Endodermal cell (in vitro differentiated cells): ENCODE results near the gene ERC1. TPM values are rescaled to one million over a fixed set of nuclear protein-coding genes. Genes with fewer than 3 reads are reported as not detected.

Source experiments
- DNase-seq: peaks from one replicate; pipeline ENCODE4 v3.0.0-alpha.2; 2017
- H3K27ac ChIP-seq: 2 replicates; pipeline ENCODE4 v1.5.1; 2013; ENCODE audit warnings: mild to moderate bottlenecking, low read depth, low read length, moderate library complexity
- H3K27me3 ChIP-seq: 2 replicates; pipeline ENCODE4 v1.6.1; 2013; ENCODE audit warnings: mild to moderate bottlenecking, low read length, moderate library complexity; ENCODE audit not compliant: insufficient read depth, control insufficient read depth, poor library complexity, severe bottlenecking
- H3K36me3 ChIP-seq: 2 replicates; pipeline ENCODE4 v1.7.0; 2013; ENCODE audit warnings: mild to moderate bottlenecking, low read length, moderate library complexity; ENCODE audit not compliant: control insufficient read depth, insufficient read depth
- H3K4me1 ChIP-seq: one replicate; pipeline ENCODE4 v1.7.0; 2013; ENCODE audit warnings: low read length; ENCODE audit not compliant: control insufficient read depth, insufficient read depth
- H3K4me3 ChIP-seq: 2 replicates; pipeline ENCODE4 v1.5.1; 2013; ENCODE audit warnings: mild to moderate bottlenecking, low read length, moderate library complexity
- H3K9ac ChIP-seq: 2 replicates; pipeline ENCODE4 v1.6.1; 2013; ENCODE audit warnings: mild to moderate bottlenecking, low read length, moderate library complexity; ENCODE audit not compliant: poor library complexity, severe bottlenecking; ENCODE audit errors: extremely low read depth
- H3K9me3 ChIP-seq: 2 replicates; pipeline ENCODE4 v1.6.1; 2013; ENCODE audit warnings: mild to moderate bottlenecking, low read length, moderate library complexity; ENCODE audit not compliant: control insufficient read depth
- H3K27ac Mint-ChIP-seq: 2 replicates; pipeline ENCODE4 v1.8.0; 2020; ENCODE audit warnings: mixed read lengths
- H3K27me3 Mint-ChIP-seq: 2 replicates; pipeline ENCODE4 v1.8.0; 2021; ENCODE audit warnings: mild to moderate bottlenecking, mixed read lengths; ENCODE audit not compliant: insufficient read depth
- H3K36me3 Mint-ChIP-seq: 2 replicates; pipeline ENCODE4 v1.8.0; 2020; ENCODE audit warnings: low read depth, mixed read lengths
- H3K4me1 Mint-ChIP-seq: 2 replicates; pipeline ENCODE4 v1.8.0; 2020; ENCODE audit warnings: mixed read lengths
- H3K4me3 Mint-ChIP-seq: 2 replicates; pipeline ENCODE4 v1.8.0; 2020; ENCODE audit warnings: mild to moderate bottlenecking, moderate library complexity, mixed read lengths
- H3K9me3 Mint-ChIP-seq: 2 replicates; pipeline ENCODE4 v1.8.0; 2020; ENCODE audit warnings: mild to moderate bottlenecking, mixed read lengths
- CTCF ChIP-seq: fragments of 200-600 bp; sonication (generic); conservative IDR thresholded peaks from 2 replicates; pipeline ENCODE4 v1.5.0; 2021; ENCODE audit warnings: antibody characterized with exemption, mild to moderate bottlenecking
- WGBS, 2 experiments: methylation state at CpG; one replicate each; pipeline versions ENCODE4 v1.1.5 to v1.1.7; 2013; ENCODE audit warnings: missing lambda C conversion rate in 2 of 2, mixed read lengths in 1 of 2; ENCODE audit not compliant: insufficient coverage in 1 of 2, insufficient read length in 1 of 2; 5-methylcytosine and 5-hydroxymethylcytosine counted together
- total RNA-seq, 2 donors: library from RNA; stranded (reverse); fragmentation: NEBNext Ultra II Directional in 1 of 2; extraction: Animal tissue kit (Norgen Biotek cat#: 25700) in 1 of 2; gene quantifications; 2 replicates in 1 of 2; 3 replicates in 1 of 2; pipeline ENCODE4 v1.2.1, GENCODE V29; 2021

ERC1 gene
- total RNA-seq, 2 donors from 2014 or later, result 60.6 to 159 TPM

GRCh38 chr12:1347294-1347693 lies 356.3 kb downstream of the ERC1 start:
- Histone ChIP-seq H3K4me3 (no peak overlapping the region), H3K36me3 (peaks cover 4% of the 10 kb centered on the region), H3K9me3 (no peaks in the 10 kb centered on the region), H3K4me1 (no peaks in the 10 kb centered on the region), H3K9ac (no peak overlapping the region), H3K27me3 (no peaks in the 10 kb centered on the region), H3K27ac (no peak overlapping the region)
- DNase-seq, result no peak
- peaks cover 1% of the 10 kb centered on the region for H3K9me3 Mint-ChIP-seq
- no peak overlapping the region for H3K4me3 Mint-ChIP-seq
- no peak for TF ChIP-seq CTCF
- no peak overlapping the region for H3K27ac Mint-ChIP-seq
- peaks cover 18% of the 10 kb centered on the region for H3K36me3 Mint-ChIP-seq
- peaks cover 3% of the 10 kb centered on the region for H3K4me1 Mint-ChIP-seq
- no peaks in the 10 kb centered on the region for H3K27me3 Mint-ChIP-seq

GRCh38 chr12:1348606-1349005 lies 357.6 kb downstream of the ERC1 start:
- Histone ChIP-seq H3K27ac (no peak overlapping the region), H3K27me3 (no peaks in the 10 kb centered on the region), H3K4me1 (no peaks in the 10 kb centered on the region), H3K4me3 (no peak overlapping the region), H3K36me3 (peaks cover 4% of the 10 kb centered on the region), H3K9me3 (no peaks in the 10 kb centered on the region), H3K9ac (no peak overlapping the region)
- Mint-ChIP-seq H3K36me3 (peaks cover 19% of the 10 kb centered on the region), H3K27me3 (no peaks in the 10 kb centered on the region), H3K4me1 (peaks cover 4% of the 10 kb centered on the region), H3K9me3 (peaks cover 1% of the 10 kb centered on the region), H3K4me3 (no peak overlapping the region), H3K27ac (no peak overlapping the region)
- DNase-seq, result no peak
- 93 to 100% methylated on average over 5 to 6 of the region's 6 CpGs for WGBS, 2 experiments
- no peak for TF ChIP-seq CTCF

GRCh38 chr12:1350055-1350933 lies 359.3 kb downstream of the ERC1 start:
- peaks cover 8% of the 10 kb centered on the region for H3K4me1 Mint-ChIP-seq
- no peaks in the 10 kb centered on the region for H3K27me3 Mint-ChIP-seq
- H3K4me3 ChIP-seq, result no peak overlapping the region
- H3K27ac Mint-ChIP-seq, result no peak overlapping the region
- no peak for DNase-seq
- H3K27me3 ChIP-seq, result no peaks in the 10 kb centered on the region
- no peaks in the 10 kb centered on the region for H3K4me1 ChIP-seq
- peaks cover 16% of the 10 kb centered on the region for H3K36me3 Mint-ChIP-seq
- peaks cover 1% of the 10 kb centered on the region for H3K9me3 Mint-ChIP-seq
- peaks cover 4% of the 10 kb centered on the region for H3K36me3 ChIP-seq
- H3K4me3 Mint-ChIP-seq, result no peak overlapping the region
- no peaks in the 10 kb centered on the region for H3K9me3 ChIP-seq
- no peak overlapping the region for H3K27ac ChIP-seq
- WGBS, 2 experiments, result 84 to 93% methylated on average over 5 to 6 of the region's 6 CpGs
- no peak for TF ChIP-seq CTCF
- no peak overlapping the region for H3K9ac ChIP-seq
